ENCODE measurements around the gene ASAP2.

- TF ChIP-seq CTCF (IDR thresholded peaks at IDR 0.05) (no peak), POLR2A (IDR thresholded peaks at IDR 0.05) (no peak)
Observed at GRCh38 chr2:9420495-9420894, 213.9 kb downstream of the ASAP2 start.
